CD4-positive, alpha-beta T cell (primary cell): Measurements from ENCODE around the gene CD9. TPM values are rescaled to one million over a fixed set of nuclear protein-coding genes. Genes with fewer than 3 reads are reported as not detected.
A peak's percentile ranks its signal among the peaks of the same experiment; 100 is the strongest.

Experiments
- ATAC-seq: fragments of 200-7000 bp; cut with Tn5 transposase; one replicate; pipeline ENCODE4 v1.10.0; 2022; ENCODE audit warnings: mild to moderate bottlenecking; ENCODE audit not compliant: poor library complexity
- CTCF ChIA-PET: fragments of 350-600 bp; sonication (Branson Sonifier 250); formaldehyde crosslinking; loops from one replicate; lab custom pipeline; 2021; ENCODE audit warnings: antibody characterized with exemption, inconsistent platforms; lab: Charles Lee
- POLR2A ChIA-PET: fragments of 350-600 bp; sonication (Branson Sonifier 250); formaldehyde crosslinking; loops from one replicate; lab custom pipeline; 2021; ENCODE audit warnings: antibody characterized with exemption, inconsistent platforms; lab: Charles Lee
- DNase-seq, 14 experiments: peaks; one replicate each; pipeline ENCODE4 v3.0.0-alpha.2; 2013 to 2020; ENCODE audit warnings: mixed read lengths in 2 of 14
- H3K27ac ChIP-seq, 2 donors: one replicate each; pipeline versions ENCODE4 v1.5.1 to v1.7.0; 2013; ENCODE audit warnings: low read length in 2 of 2, low read depth in 1 of 2, mild to moderate bottlenecking in 1 of 2
- H3K27me3 ChIP-seq, 2 experiments: 1 replicate in 1 of 2; 2 replicates in 1 of 2; pipeline versions ENCODE4 v1.6.1 to v1.7.0; 2013; ENCODE audit warnings: low read length in 2 of 2, control low read depth in 1 of 2, mild to moderate bottlenecking in 1 of 2, moderate library complexity in 1 of 2; ENCODE audit not compliant: insufficient read depth in 2 of 2, control insufficient read depth in 1 of 2
- H3K36me3 ChIP-seq: one replicate; pipeline ENCODE4 v1.6.1; 2013; ENCODE audit warnings: low read length, control low read depth; ENCODE audit not compliant: insufficient read depth
- H3K4me1 ChIP-seq: one replicate; pipeline ENCODE4 v1.6.1; 2013; ENCODE audit warnings: low read length, control low read depth; ENCODE audit not compliant: insufficient read depth
- H3K4me3 ChIP-seq: one replicate; pipeline ENCODE4 v1.5.1; 2013; ENCODE audit warnings: mild to moderate bottlenecking, low read length, moderate library complexity
- H3K9me3 ChIP-seq, 2 experiments: 1 replicate in 1 of 2; 2 replicates in 1 of 2; pipeline versions ENCODE4 v1.6.1 to v1.7.0; 2013; ENCODE audit warnings: low read length in 2 of 2, mild to moderate bottlenecking in 2 of 2, control low read depth in 1 of 2, moderate library complexity in 1 of 2; ENCODE audit not compliant: control insufficient read depth in 1 of 2, insufficient read depth in 1 of 2
- H3K27ac Mint-ChIP-seq: one replicate; pipeline ENCODE4 v1.8.0; 2020; ENCODE audit warnings: mixed read lengths
- H3K27me3 Mint-ChIP-seq: one replicate; pipeline ENCODE4 v1.8.0; 2021; ENCODE audit warnings: mixed read lengths
- H3K36me3 Mint-ChIP-seq: one replicate; pipeline ENCODE4 v1.8.0; 2021; ENCODE audit warnings: low read depth, mixed read lengths
- H3K4me1 Mint-ChIP-seq: one replicate; pipeline ENCODE4 v1.8.0; 2021; ENCODE audit warnings: low read depth, mixed read lengths
- H3K4me3 Mint-ChIP-seq: one replicate; pipeline ENCODE4 v1.8.0; 2020; ENCODE audit warnings: mild to moderate bottlenecking, mixed read lengths
- H3K9me3 Mint-ChIP-seq: one replicate; pipeline ENCODE4 v1.8.0; 2020; ENCODE audit warnings: mixed read lengths
- intact Hi-C, 2 experiments: fragments of 100-400 bp; cut with DNase I in 1 of 2; cut with micrococcal nuclease in 1 of 2; formaldehyde crosslinking; loops; one replicate each; pipeline versions ENCODE4 v1.15.1 to v1.9.0; 2023 to 2025; cut with DNase I, micrococcal nuclease
- polyA plus RNA-seq, 2 donors: library from polyadenylated mRNA; unstranded; fragments of 120-200 nt; gene quantifications; one replicate each; pipeline ENCODE4 v1.2.1, GENCODE V29; 2013
- total RNA-seq, 174 experiments: library from RNA in 2 of 174; stranded (reverse) in 2 of 174; gene quantifications; one replicate each; pipeline ENCODE4 v1.2.3 and lab custom pipeline; 2021 to 2026
- TF ChIP-seq, protein P1 (sequence below): fragments of 200-600 bp; IDR thresholded peaks from one replicate; pipeline ENCODE4 v1.8.0; 2022; ENCODE audit warnings: antibody characterized with exemption, mild to moderate bottlenecking

Gene CD9, protein sequence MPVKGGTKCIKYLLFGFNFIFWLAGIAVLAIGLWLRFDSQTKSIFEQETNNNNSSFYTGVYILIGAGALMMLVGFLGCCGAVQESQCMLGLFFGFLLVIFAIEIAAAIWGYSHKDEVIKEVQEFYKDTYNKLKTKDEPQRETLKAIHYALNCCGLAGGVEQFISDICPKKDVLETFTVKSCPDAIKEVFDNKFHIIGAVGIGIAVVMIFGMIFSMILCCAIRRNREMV
- total RNA-seq: under 1 TPM; 0.36 to 0.66 TPM
- 2.7 TPM for polyA plus RNA-seq (2013, experiment 1 of 2)
- polyA plus RNA-seq (2013, experiment 2 of 2): 6.1 TPM
- total RNA-seq (lab: John Stamatoyannopoulos, UW): 0 to 16.4 (median 2.1) reads per million in 172 experiments

DNA sequence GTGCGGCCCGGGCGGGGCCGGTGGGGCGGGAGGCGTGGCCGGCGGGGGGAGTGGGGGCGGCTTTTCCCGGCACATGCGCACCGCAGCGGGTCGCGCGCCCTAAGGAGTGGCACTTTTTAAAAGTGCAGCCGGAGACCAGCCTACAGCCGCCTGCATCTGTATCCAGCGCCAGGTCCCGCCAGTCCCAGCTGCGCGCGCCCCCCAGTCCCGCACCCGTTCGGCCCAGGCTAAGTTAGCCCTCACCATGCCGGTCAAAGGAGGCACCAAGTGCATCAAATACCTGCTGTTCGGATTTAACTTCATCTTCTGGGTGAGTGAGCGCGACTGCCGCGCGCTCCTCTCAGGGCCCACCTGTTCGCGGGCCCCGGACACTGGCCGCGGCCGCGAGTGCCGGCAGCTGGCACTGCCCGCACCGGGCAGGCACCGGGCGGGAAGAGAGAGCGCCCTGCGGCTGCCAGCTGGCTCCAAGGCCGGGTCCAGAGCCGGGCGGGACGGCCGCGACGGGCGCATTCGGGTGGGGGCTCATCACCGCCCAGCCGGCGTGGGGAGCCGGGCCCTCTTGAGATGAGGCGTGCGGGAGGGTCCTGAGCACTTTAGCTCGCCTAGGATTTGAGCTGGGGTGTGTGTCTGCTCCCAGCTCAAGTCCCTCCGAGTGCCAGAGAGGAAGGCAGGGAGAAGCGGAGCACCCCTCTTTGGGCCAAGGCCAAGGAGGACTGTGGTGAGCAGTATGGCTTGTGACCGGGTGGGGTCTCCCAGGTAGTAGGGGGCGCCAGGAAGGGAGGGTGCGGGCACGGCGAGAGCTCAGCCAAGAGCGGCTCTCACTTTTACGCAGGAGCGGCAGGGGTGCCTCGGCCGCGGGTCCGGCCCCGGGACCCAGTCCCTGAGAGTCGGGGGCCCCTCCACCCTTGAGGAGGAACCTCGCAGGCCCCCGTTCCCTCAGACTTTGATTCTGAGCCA, at the start of gene CD9:
CD9 (plus strand) TSS at position 145 of the 957 bp plus-strand sequence; CDS start at position 245, 100 bp downstream.
- H3K27me3 Mint-ChIP-seq: peaks cover 41% of the 10 kb centered on the region
- H3K4me1 ChIP-seq: peaks cover 18% of the 10 kb centered on the region
- DNase-seq (peak in 9 of 14 experiments; percentile 6 to 56 (median 37)), ATAC-seq (peak; percentile 44)
- no peak within 1 kb of the TSS for H3K27ac Mint-ChIP-seq
- no peak within 1 kb of the TSS for H3K27ac ChIP-seq
- TF ChIP-seq, protein P1, sequence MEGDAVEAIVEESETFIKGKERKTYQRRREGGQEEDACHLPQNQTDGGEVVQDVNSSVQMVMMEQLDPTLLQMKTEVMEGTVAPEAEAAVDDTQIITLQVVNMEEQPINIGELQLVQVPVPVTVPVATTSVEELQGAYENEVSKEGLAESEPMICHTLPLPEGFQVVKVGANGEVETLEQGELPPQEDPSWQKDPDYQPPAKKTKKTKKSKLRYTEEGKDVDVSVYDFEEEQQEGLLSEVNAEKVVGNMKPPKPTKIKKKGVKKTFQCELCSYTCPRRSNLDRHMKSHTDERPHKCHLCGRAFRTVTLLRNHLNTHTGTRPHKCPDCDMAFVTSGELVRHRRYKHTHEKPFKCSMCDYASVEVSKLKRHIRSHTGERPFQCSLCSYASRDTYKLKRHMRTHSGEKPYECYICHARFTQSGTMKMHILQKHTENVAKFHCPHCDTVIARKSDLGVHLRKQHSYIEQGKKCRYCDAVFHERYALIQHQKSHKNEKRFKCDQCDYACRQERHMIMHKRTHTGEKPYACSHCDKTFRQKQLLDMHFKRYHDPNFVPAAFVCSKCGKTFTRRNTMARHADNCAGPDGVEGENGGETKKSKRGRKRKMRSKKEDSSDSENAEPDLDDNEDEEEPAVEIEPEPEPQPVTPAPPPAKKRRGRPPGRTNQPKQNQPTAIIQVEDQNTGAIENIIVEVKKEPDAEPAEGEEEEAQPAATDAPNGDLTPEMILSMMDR: no peak
- intact Hi-C loops: no loop called here
- H3K9me3 ChIP-seq: peaks cover 0 to 3% of the 10 kb centered on the region in 2 experiments
- H3K36me3 ChIP-seq: no peaks in the 10 kb centered on the region
- no peaks in the 10 kb centered on the region for H3K9me3 Mint-ChIP-seq
- POLR2A ChIA-PET: interaction anchor here (0.6 to 1.6 kb wide), 3 partner anchors 12 to 30 kb away, joined by 3 to 4 read pairs (median 3); no protein-coding TSS in a partner anchor
- peaks cover 25% of the 10 kb centered on the region for H3K4me1 Mint-ChIP-seq
- CTCF ChIA-PET: no interaction called here
- H3K36me3 Mint-ChIP-seq: no peaks in the 10 kb centered on the region
- H3K4me3 Mint-ChIP-seq: peak within 1 kb of the TSS; percentile 74
- H3K27me3 ChIP-seq: peaks cover 28 to 38% of the 10 kb centered on the region in 2 experiments
- H3K4me3 ChIP-seq: peak within 1 kb of the TSS; percentile 48

DNA sequence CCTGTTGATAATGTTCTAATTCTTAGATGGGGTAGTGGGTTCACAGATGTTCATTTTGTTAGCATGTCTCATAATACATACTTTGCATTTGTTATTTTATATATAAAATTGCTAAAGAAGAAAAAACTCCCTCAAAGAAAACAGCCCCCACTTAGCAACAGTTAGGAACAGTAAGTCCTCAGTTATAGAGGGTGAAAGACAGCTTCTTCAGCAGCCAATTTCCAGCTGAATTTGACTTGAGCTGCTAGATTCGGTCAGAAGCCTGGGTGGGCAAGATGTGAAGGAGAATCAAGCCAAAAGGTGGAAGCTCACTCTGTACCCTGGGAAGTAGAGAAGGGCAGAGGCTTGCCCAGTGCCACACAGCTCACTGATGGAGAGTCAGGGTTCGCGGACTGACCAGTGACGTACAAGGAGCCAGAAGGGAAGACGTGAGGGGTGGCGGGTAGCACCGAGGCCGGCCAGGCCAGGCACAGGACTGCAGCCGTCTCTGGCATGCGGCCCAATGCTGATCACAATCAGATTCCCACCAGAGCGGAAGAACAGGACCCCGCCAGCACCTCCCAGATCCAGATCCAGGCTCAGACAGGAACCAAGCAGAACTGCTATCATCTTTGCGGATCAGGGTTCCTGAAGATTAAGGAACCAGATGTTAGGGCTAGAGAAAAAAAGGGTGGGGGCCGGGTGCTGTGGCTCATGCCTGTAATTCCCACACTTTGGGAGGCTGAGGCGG, 45.3 kb upstream of the CD9 start:
- H3K36me3 ChIP-seq: no peaks in the 10 kb centered on the region
- ChIA-PET CTCF (interaction anchor here (0.7 kb wide), 1 partner anchor 11 kb away, joined by 4 read pairs; no protein-coding TSS in a partner anchor), POLR2A (no interaction called here)
- H3K4me3 ChIP-seq: no peak overlapping the region
- H3K27me3 Mint-ChIP-seq: no peaks in the 10 kb centered on the region
- H3K27ac ChIP-seq: no peak overlapping the region
- no peak overlapping the region for H3K27ac Mint-ChIP-seq
- H3K4me1 ChIP-seq: peaks cover 4% of the 10 kb centered on the region
- no peaks in the 10 kb centered on the region for H3K36me3 Mint-ChIP-seq
- intact Hi-C loops: no loop called here
- DNase-seq (no peak), ATAC-seq (no peak)
- H3K4me3 Mint-ChIP-seq: no peak overlapping the region
- no peaks in the 10 kb centered on the region for H3K4me1 Mint-ChIP-seq
- TF ChIP-seq, protein P1: no peak
- H3K9me3 ChIP-seq: no peaks in the 10 kb centered on the region
- H3K9me3 Mint-ChIP-seq: no peaks in the 10 kb centered on the region
- no peaks in the 10 kb centered on the region for H3K27me3 ChIP-seq

- TF ChIP-seq, protein P1: no peak
- Mint-ChIP-seq H3K27ac (no peak overlapping the region), H3K27me3 (peaks cover 5% of the 10 kb centered on the region), H3K9me3 (no peaks in the 10 kb centered on the region), H3K4me3 (no peak overlapping the region), H3K36me3 (no peaks in the 10 kb centered on the region), H3K4me1 (no peaks in the 10 kb centered on the region)
- H3K4me1 ChIP-seq: peaks cover 7% of the 10 kb centered on the region
- intact Hi-C loops: no loop called here
- no peaks in the 10 kb centered on the region for H3K27me3 ChIP-seq
- ChIA-PET CTCF (no interaction called here), POLR2A (interaction anchor here (1.1 kb wide), 1 partner anchor 16 kb away, joined by 3 read pairs; no protein-coding TSS in a partner anchor)
- no peak overlapping the region for H3K4me3 ChIP-seq
- ATAC-seq (no peak), DNase-seq (no peak)
- no peaks in the 10 kb centered on the region for H3K9me3 ChIP-seq
- H3K27ac ChIP-seq: no peak overlapping the region
- no peaks in the 10 kb centered on the region for H3K36me3 ChIP-seq
Observed at GRCh38 chr12:6157482-6157881, 42.7 kb upstream of the CD9 start.
